ENCODE results near the gene SORBS2.

DNA sequence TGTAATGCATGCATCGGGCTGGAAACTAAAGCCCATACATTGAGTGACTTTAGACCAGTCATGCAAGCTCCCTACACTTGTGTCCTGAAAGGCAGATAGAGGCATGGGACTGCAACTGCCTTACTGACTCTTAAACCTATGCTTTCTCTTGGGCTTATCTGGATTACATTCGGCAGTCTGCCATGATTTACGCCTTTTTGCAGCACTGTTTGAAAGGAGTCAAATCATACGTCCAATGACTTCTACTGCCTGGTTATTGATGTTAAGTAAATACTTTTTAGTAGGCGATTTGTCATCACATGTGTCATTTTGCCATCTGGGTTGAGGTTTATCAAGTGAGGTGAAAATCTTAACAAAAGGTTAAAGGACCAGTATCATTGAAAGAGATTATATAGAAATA lies 31.5 kb downstream of the SORBS2 start:
- TF ChIP-seq, protein P1, sequence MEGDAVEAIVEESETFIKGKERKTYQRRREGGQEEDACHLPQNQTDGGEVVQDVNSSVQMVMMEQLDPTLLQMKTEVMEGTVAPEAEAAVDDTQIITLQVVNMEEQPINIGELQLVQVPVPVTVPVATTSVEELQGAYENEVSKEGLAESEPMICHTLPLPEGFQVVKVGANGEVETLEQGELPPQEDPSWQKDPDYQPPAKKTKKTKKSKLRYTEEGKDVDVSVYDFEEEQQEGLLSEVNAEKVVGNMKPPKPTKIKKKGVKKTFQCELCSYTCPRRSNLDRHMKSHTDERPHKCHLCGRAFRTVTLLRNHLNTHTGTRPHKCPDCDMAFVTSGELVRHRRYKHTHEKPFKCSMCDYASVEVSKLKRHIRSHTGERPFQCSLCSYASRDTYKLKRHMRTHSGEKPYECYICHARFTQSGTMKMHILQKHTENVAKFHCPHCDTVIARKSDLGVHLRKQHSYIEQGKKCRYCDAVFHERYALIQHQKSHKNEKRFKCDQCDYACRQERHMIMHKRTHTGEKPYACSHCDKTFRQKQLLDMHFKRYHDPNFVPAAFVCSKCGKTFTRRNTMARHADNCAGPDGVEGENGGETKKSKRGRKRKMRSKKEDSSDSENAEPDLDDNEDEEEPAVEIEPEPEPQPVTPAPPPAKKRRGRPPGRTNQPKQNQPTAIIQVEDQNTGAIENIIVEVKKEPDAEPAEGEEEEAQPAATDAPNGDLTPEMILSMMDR (IDR thresholded peaks at IDR 0.05; ENCODE audit: poor library complexity, severe bottlenecking) = no peak
- TF ChIP-seq REST (IDR thresholded peaks at IDR 0.05; ENCODE audit: borderline replicate concordance) = no peak
